Endothelial cell of umbilical vein (primary cell): Measurements from ENCODE around the gene TNKS2. TPM values are rescaled to one million over a fixed set of nuclear protein-coding genes. Genes with fewer than 3 reads are reported as not detected.

Experiments
- BruUV-seq: library from RNA; stranded (reverse); fragments of 400-500 nt; replicated peaks from 2 replicates; lab custom pipeline; 2021; lab: Mats Ljungman, UMichigan
- CTCF ChIA-PET: fragments of 300-600, 350-600 bp; sonication (Branson Sonifier 250); formaldehyde crosslinking; loops from one replicate; lab custom pipeline; 2021; ENCODE audit warnings: antibody characterized with exemption, inconsistent platforms; lab: Charles Lee
- POLR2A ChIA-PET: fragments of 300-600, 350-600 bp; sonication (Branson Sonifier 250); formaldehyde crosslinking; loops from one replicate; lab custom pipeline; 2021; ENCODE audit warnings: antibody characterized with exemption, inconsistent platforms; lab: Charles Lee
- DNase-seq: peaks from one replicate; pipeline ENCODE4 v3.0.0-alpha.2; 2011; ENCODE audit warnings: low read depth, low spot score
- FAIRE-seq: peaks from 2 replicates; lab custom pipeline; 2011; peaks lifted over from hg19 to GRCh38; lab: Jason Lieb, UNC
- H2AFZ ChIP-seq: 2 replicates; pipeline ENCODE4 v1.6.0; 2012; ENCODE audit warnings: low read depth, low read length, control low read depth, inconsistent platforms
- H3K27ac ChIP-seq: 2 replicates; pipeline ENCODE4 v1.5.1; 2011; ENCODE audit warnings: low read depth, mild to moderate bottlenecking, control low read depth, low read length, moderate library complexity; ENCODE audit not compliant: insufficient read depth
- H3K27me3 ChIP-seq, 2 experiments: 2 replicates each; pipeline versions ENCODE4 v1.6.0 to v1.6.1; 2011; ENCODE audit warnings: low read length in 2 of 2, mixed read lengths in 1 of 2; ENCODE audit not compliant: control insufficient read depth in 2 of 2, insufficient read depth in 2 of 2
- H3K36me3 ChIP-seq, 2 experiments: 2 replicates in 1 of 2; 3 replicates in 1 of 2; pipeline ENCODE4 v1.5.1; 2011; ENCODE audit warnings: low read length in 2 of 2, mild to moderate bottlenecking in 1 of 2, moderate library complexity in 1 of 2; ENCODE audit not compliant: control insufficient read depth in 2 of 2, insufficient read depth in 2 of 2; ENCODE audit errors: extremely low read depth in 1 of 2
- H3K4me1 ChIP-seq: 3 replicates; pipeline ENCODE4 v1.5.1; 2011; ENCODE audit warnings: mild to moderate bottlenecking, low read length; ENCODE audit not compliant: control insufficient read depth, insufficient read depth; ENCODE audit errors: extremely low read depth
- H3K4me2 ChIP-seq: 2 replicates; pipeline ENCODE4 v1.6.1; 2011; ENCODE audit warnings: low read length, control low read depth, mixed read lengths; ENCODE audit not compliant: insufficient read depth
- H3K4me3 ChIP-seq, 3 experiments: fragments of 200-600 bp in 1 of 3; sonication (generic), shearing (Covaris generic) in 1 of 3; replicated peaks in 1 of 3; 2 replicates each; pipeline ENCODE4 v1.5.1; 2011 to 2016; ENCODE audit warnings: control low read depth in 3 of 3, low read length in 3 of 3, mild to moderate bottlenecking in 2 of 3, inconsistent platforms in 1 of 3, low read depth in 1 of 3, moderate library complexity in 1 of 3; ENCODE audit not compliant: insufficient read depth in 1 of 3
- H3K79me2 ChIP-seq: 2 replicates; pipeline ENCODE4 v1.6.0; 2012; ENCODE audit warnings: low read length, inconsistent platforms; ENCODE audit not compliant: control insufficient read depth, insufficient read depth
- H3K9ac ChIP-seq: replicated peaks from 2 replicates; pipeline ENCODE3; 2011; ENCODE audit warnings: low read length, control low read depth; ENCODE audit not compliant: insufficient read depth; ENCODE audit errors: extremely low read depth
- H3K9me1 ChIP-seq: replicated peaks from 3 replicates; pipeline ENCODE4 v1.6.0; 2011; ENCODE audit warnings: mild to moderate bottlenecking, low read length; ENCODE audit not compliant: control insufficient read depth, insufficient read depth; ENCODE audit errors: extremely low read depth
- H3K9me3 ChIP-seq: replicated peaks from 2 replicates; pipeline ENCODE4 v1.5.1; 2012; ENCODE audit warnings: low read length, inconsistent platforms; ENCODE audit not compliant: control insufficient read depth, insufficient read depth
- H4K20me1 ChIP-seq: replicated peaks from 2 replicates; pipeline ENCODE3; 2011; ENCODE audit warnings: mild to moderate bottlenecking, low read length; ENCODE audit not compliant: control insufficient read depth, insufficient read depth; ENCODE audit errors: extremely low read depth
- EZH2 ChIP-seq: IDR thresholded peaks from 2 replicates; pipeline ENCODE4 v1.6.1; 2012; ENCODE audit warnings: borderline replicate concordance, low read depth, mild to moderate bottlenecking, moderate library complexity, low read length, inconsistent platforms; ENCODE audit not compliant: severe bottlenecking
- GATA2 ChIP-seq: IDR thresholded peaks from 2 replicates; pipeline ENCODE4 v1.7.0; 2011; ENCODE audit warnings: low read depth, mild to moderate bottlenecking, moderate library complexity, mixed read lengths, low read length; ENCODE audit not compliant: insufficient read length, insufficient read depth
- JUN ChIP-seq: IDR thresholded peaks from 2 replicates; pipeline ENCODE4 v1.6.1; 2011; ENCODE audit warnings: borderline replicate concordance, low read depth; ENCODE audit not compliant: insufficient read length, insufficient read depth
- POLR2AphosphoS5 ChIP-seq: IDR thresholded peaks from 2 replicates; pipeline ENCODE4 v1.6.1; 2012; ENCODE audit warnings: low read depth, mild to moderate bottlenecking, control low read depth, low read length, moderate library complexity; ENCODE audit not compliant: insufficient read depth
- dilution Hi-C: fragments of 300-500 bp; cut with MboI; formaldehyde crosslinking; loops from one replicate; pipeline ENCODE4 v1.15.0; 2019; ENCODE audit warnings: low sequenced_read_pairs; ENCODE audit not compliant: extremely low pct_ligation_motif_present
- intact Hi-C: fragments of 100-400 bp; cut with micrococcal nuclease; formaldehyde crosslinking; loops from one replicate; pipeline ENCODE4 v1.10.0; 2022
- polyA plus RNA-seq, 4 experiments: library from polyadenylated mRNA; depleted of rRNA in 3 of 4; stranded (reverse) in 3 of 4; unstranded in 1 of 4; fragments of >200 nt; gene quantifications; 2 replicates each; pipeline versions ENCODE4 v1.2.1 to v1.2.3, GENCODE V29; 2011 to 2012; ENCODE audit warnings: missing spikeins in 1 of 4
- total RNA-seq: library from RNA; stranded (reverse); gene quantifications from 2 replicates; pipeline ENCODE4 v1.2.3, GENCODE V29; 2021
- TF ChIP-seq, protein P1 (sequence below), 2 donors: IDR thresholded peaks; 1 replicate in 1 of 2; 2 replicates in 1 of 2; pipeline ENCODE4 v1.5.1; 2011; ENCODE audit warnings: low read length in 2 of 2, mild to moderate bottlenecking in 2 of 2, moderate library complexity in 2 of 2, control low read depth in 1 of 2, inconsistent platforms in 1 of 2, low read depth in 1 of 2; ENCODE audit not compliant: insufficient read depth in 1 of 2; ENCODE audit errors: extremely low read depth in 1 of 2

TNKS2 gene
- total and polyA plus RNA-seq, 2 donors (not counting 3 experiments of a cell fraction or from before 2014, with no cell fraction given): 13.6 to 34.0 TPM

GRCh38 chr10:91860885-91861284, 62.7 kb downstream of the TNKS2 start:
- Histone ChIP-seq H3K27me3 (no peaks in the 10 kb centered on the region), H3K9me3 (no peaks in the 10 kb centered on the region), H2AFZ (no peak overlapping the region), H3K27ac (no peak overlapping the region), H4K20me1 (no peaks in the 10 kb centered on the region), H3K9me1 (no peaks in the 10 kb centered on the region), H3K4me1 (no peaks in the 10 kb centered on the region), H3K4me2 (no peak overlapping the region), H3K79me2 (no peaks in the 10 kb centered on the region), H3K36me3 (peaks cover 6 to 17% of the 10 kb centered on the region in 2 experiments), H3K4me3 (no peak overlapping the region), H3K9ac (no peak overlapping the region)
- no TSS peak for BruUV-seq
- FAIRE-seq (no peak), DNase-seq (no peak)
- no peak for TF ChIP-seq EZH2
- POLR2A ChIA-PET: no interaction called here
- CTCF ChIA-PET: no interaction called here
- intact Hi-C loops: no loop called here
- dilution Hi-C loops: no loop called here

GRCh38 chr10:91864099-91864498, 65.9 kb downstream of the TNKS2 start:
- DNase-seq (no peak), FAIRE-seq (no peak)
- Histone ChIP-seq H4K20me1 (no peaks in the 10 kb centered on the region), H3K9me1 (no peaks in the 10 kb centered on the region), H3K4me1 (no peaks in the 10 kb centered on the region), H3K27me3 (no peaks in the 10 kb centered on the region), H3K79me2 (no peaks in the 10 kb centered on the region), H3K36me3 (peaks cover 4 to 15% of the 10 kb centered on the region in 2 experiments), H3K9ac (no peak overlapping the region), H3K4me3 (no peak overlapping the region), H3K27ac (no peak overlapping the region), H3K4me2 (no peak overlapping the region), H3K9me3 (no peaks in the 10 kb centered on the region), H2AFZ (no peak overlapping the region)
- ChIA-PET CTCF (interaction anchor here (1.2 to 2.4 kb wide), 3 partner anchors 12 to 49 kb away, joined by 3 to 11 read pairs (median 4); no protein-coding TSS in a partner anchor), POLR2A (no interaction called here)
- no TSS peak for BruUV-seq
- intact Hi-C loops: no loop called here
- dilution Hi-C loops: no loop called here
- TF ChIP-seq EZH2: no peak
- TF ChIP-seq POLR2AphosphoS5: no peak
- TF ChIP-seq GATA2: no peak
- TF ChIP-seq, protein P1, sequence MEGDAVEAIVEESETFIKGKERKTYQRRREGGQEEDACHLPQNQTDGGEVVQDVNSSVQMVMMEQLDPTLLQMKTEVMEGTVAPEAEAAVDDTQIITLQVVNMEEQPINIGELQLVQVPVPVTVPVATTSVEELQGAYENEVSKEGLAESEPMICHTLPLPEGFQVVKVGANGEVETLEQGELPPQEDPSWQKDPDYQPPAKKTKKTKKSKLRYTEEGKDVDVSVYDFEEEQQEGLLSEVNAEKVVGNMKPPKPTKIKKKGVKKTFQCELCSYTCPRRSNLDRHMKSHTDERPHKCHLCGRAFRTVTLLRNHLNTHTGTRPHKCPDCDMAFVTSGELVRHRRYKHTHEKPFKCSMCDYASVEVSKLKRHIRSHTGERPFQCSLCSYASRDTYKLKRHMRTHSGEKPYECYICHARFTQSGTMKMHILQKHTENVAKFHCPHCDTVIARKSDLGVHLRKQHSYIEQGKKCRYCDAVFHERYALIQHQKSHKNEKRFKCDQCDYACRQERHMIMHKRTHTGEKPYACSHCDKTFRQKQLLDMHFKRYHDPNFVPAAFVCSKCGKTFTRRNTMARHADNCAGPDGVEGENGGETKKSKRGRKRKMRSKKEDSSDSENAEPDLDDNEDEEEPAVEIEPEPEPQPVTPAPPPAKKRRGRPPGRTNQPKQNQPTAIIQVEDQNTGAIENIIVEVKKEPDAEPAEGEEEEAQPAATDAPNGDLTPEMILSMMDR (IDR thresholded peaks at IDR 0.05; ENCODE audit: extremely low read depth in 1 of 2, insufficient read depth in 1 of 2, low read depth in 1 of 2, low read length in 2 of 2): no peak
- no peak for TF ChIP-seq JUN
